ENCODE data around the gene RGS19.

GRCh38 chr20:64114356-64114971 lies 35.1 kb upstream of the RGS19 start:
- TF ChIP-seq POLR2A (IDR thresholded peaks at IDR 0.05): no peak
- TF ChIP-seq, protein P1, sequence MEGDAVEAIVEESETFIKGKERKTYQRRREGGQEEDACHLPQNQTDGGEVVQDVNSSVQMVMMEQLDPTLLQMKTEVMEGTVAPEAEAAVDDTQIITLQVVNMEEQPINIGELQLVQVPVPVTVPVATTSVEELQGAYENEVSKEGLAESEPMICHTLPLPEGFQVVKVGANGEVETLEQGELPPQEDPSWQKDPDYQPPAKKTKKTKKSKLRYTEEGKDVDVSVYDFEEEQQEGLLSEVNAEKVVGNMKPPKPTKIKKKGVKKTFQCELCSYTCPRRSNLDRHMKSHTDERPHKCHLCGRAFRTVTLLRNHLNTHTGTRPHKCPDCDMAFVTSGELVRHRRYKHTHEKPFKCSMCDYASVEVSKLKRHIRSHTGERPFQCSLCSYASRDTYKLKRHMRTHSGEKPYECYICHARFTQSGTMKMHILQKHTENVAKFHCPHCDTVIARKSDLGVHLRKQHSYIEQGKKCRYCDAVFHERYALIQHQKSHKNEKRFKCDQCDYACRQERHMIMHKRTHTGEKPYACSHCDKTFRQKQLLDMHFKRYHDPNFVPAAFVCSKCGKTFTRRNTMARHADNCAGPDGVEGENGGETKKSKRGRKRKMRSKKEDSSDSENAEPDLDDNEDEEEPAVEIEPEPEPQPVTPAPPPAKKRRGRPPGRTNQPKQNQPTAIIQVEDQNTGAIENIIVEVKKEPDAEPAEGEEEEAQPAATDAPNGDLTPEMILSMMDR (IDR thresholded peaks at IDR 0.05): no peak
